Activated CD4-positive, alpha-beta T cell treated with anti-CD3 and anti-CD28 coated beads for 36 hours (primary cell): ENCODE data around the gene ZAR1L. TPM values are rescaled to one million over a fixed set of nuclear protein-coding genes. Genes with fewer than 3 reads are reported as not detected.
"Not testable (repeated sequence)": the region's sequence is repeated elsewhere in the genome, so short reads cannot be mapped to it uniquely, and the experiment has no call there.

Experiments
- ATAC-seq: fragments of 200-7000 bp; cut with Tn5 transposase; one replicate; pipeline ENCODE4 v1.10.0; 2021; ENCODE audit warnings: mild to moderate bottlenecking, moderate library complexity
- CTCF ChIA-PET: fragments of 350-600 bp; sonication (Branson Sonifier 250); formaldehyde crosslinking; loops from one replicate; lab custom pipeline; 2021; ENCODE audit warnings: antibody characterized with exemption; lab: Charles Lee
- POLR2A ChIA-PET: fragments of 350-600 bp; sonication (Branson Sonifier 250); formaldehyde crosslinking; loops from one replicate; lab custom pipeline; 2021; ENCODE audit warnings: antibody characterized with exemption, inconsistent platforms; lab: Charles Lee
- DNase-seq: peaks from one replicate; pipeline ENCODE4 v3.0.0-alpha.2; 2020
- H3K27ac Mint-ChIP-seq: one replicate; pipeline ENCODE4 v1.8.0; 2021; ENCODE audit warnings: mixed read lengths
- H3K27me3 Mint-ChIP-seq: one replicate; pipeline ENCODE4 v1.8.0; 2021; ENCODE audit warnings: mixed read lengths
- H3K36me3 Mint-ChIP-seq: one replicate; pipeline ENCODE4 v1.8.0; 2021; ENCODE audit warnings: low read depth, mixed read lengths
- H3K4me1 Mint-ChIP-seq: one replicate; pipeline ENCODE4 v1.8.0; 2021; ENCODE audit warnings: mixed read lengths
- H3K4me3 Mint-ChIP-seq: one replicate; pipeline ENCODE4 v1.8.0; 2021; ENCODE audit warnings: mild to moderate bottlenecking, moderate library complexity, mixed read lengths
- H3K9me3 Mint-ChIP-seq: one replicate; pipeline ENCODE4 v1.8.0; 2021; ENCODE audit warnings: low read depth, mixed read lengths
- intact Hi-C, 2 experiments: fragments of 100-400 bp; cut with DNase I in 1 of 2; cut with micrococcal nuclease in 1 of 2; formaldehyde crosslinking; loops; one replicate each; pipeline versions ENCODE4 v1.14.2 to v1.15.1; 2022 to 2024; cut with DNase I, micrococcal nuclease
- total RNA-seq, 2 experiments: library from RNA; stranded (reverse); gene quantifications; one replicate each; pipeline ENCODE4 v1.2.3, GENCODE V29; 2021

Gene ZAR1L, protein sequence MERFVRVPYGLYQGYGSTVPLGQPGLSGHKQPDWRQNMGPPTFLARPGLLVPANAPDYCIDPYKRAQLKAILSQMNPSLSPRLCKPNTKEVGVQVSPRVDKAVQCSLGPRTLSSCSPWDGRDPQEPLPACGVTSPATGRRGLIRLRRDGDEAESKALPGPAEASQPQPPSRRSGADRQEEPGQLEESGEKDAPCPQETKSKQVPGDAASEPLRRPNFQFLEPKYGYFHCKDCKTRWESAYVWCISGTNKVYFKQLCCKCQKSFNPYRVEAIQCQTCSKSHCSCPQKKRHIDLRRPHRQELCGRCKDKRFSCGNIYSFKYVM
- not detected for total RNA-seq

DNA sequence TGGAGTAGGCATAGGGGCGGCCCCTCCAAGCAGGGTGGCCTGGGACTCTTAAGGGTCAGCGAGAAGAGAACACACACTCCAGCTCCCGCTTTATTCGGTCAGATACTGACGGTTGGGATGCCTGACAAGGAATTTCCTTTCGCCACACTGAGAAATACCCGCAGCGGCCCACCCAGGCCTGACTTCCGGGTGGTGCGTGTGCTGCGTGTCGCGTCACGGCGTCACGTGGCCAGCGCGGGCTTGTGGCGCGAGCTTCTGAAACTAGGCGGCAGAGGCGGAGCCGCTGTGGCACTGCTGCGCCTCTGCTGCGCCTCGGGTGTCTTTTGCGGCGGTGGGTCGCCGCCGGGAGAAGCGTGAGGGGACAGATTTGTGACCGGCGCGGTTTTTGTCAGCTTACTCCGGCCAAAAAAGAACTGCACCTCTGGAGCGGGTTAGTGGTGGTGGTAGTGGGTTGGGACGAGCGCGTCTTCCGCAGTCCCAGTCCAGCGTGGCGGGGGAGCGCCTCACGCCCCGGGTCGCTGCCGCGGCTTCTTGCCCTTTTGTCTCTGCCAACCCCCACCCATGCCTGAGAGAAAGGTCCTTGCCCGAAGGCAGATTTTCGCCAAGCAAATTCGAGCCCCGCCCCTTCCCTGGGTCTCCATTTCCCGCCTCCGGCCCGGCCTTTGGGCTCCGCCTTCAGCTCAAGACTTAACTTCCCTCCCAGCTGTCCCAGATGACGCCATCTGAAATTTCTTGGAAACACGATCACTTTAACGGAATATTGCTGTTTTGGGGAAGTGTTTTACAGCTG lies at the start of gene ZAR1L, which contains the start of gene BRCA2:
Gene ZAR1L (minus strand): TSS at position 126 of the 790 bp plus-strand sequence. CDS start 3,438 bp downstream, outside the sequence.
Gene BRCA2 (plus strand): TSS at position 271 of the 790 bp plus-strand sequence. CDS start 953 bp downstream, outside the sequence.
- peaks cover 9% of the 10 kb centered on the region for H3K4me1 Mint-ChIP-seq
- intact Hi-C loops = loop anchor here (1.0 to 10.0 kb wide), 11 partner anchors 111 to 1323 kb away; partner anchors contain the start of genes N4BP2L2 (in 2 of the 2), PDS5B (in 2 of the 2), FRY (in 1 of the 2) and HSPH1 (in 1 of the 2)
- peak; percentile 95 for ATAC-seq

DNA sequence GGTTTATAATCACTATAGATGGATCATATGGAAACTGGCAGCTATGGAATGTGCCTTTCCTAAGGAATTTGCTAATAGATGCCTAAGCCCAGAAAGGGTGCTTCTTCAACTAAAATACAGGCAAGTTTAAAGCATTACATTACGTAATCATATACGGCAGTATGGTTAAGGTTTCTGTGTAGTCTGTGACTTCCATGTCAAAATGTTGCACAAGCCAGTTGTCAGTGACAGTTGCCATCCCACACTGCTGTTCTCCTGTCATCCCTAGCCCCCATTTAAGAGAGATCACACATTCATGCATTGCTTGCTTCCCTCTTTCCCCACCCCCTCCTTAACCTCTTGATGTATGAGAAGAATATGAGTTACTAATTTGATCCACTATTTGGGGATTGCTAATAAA lies 47.4 kb upstream of the ZAR1L start:
- ChIA-PET CTCF (interaction anchor here (0.7 kb wide), 1 partner anchor 288 kb away, joined by 3 read pairs; no protein-coding TSS in a partner anchor), POLR2A (no interaction called here)
- ATAC-seq (no peak), DNase-seq (no peak)
- Mint-ChIP-seq H3K9me3 (no peaks in the 10 kb centered on the region), H3K36me3 (peaks cover 30% of the 10 kb centered on the region), H3K27ac (no peak overlapping the region), H3K27me3 (no peaks in the 10 kb centered on the region), H3K4me1 (no peaks in the 10 kb centered on the region), H3K4me3 (no peak overlapping the region)
- intact Hi-C loops = no loop called here

More for the DNA sequence above, at the start of gene ZAR1L, which contains the start of gene BRCA2:
- ChIA-PET POLR2A (interaction anchor here (0.6 to 2.2 kb wide), 12 partner anchors 13 to 272 kb away, joined by 3 to 11 read pairs (median 3); partner anchors contain the start of genes N4BP2L1 and N4BP2L2), CTCF (interaction anchor here (0.8 to 2.6 kb wide), 15 partner anchors 9 to 406 kb away, joined by 3 to 13 read pairs (median 3); no protein-coding TSS in a partner anchor)
- no peaks in the 10 kb centered on the region for H3K27me3 Mint-ChIP-seq
- DNase-seq = peak; percentile 94
- H3K27ac Mint-ChIP-seq = peak within 1 kb of the TSS; percentile 100
- peak within 1 kb of the TSS; percentile 92 for H3K4me3 Mint-ChIP-seq
- H3K9me3 Mint-ChIP-seq = no peaks in the 10 kb centered on the region
- peaks cover 34% of the 10 kb centered on the region for H3K36me3 Mint-ChIP-seq

DNA sequence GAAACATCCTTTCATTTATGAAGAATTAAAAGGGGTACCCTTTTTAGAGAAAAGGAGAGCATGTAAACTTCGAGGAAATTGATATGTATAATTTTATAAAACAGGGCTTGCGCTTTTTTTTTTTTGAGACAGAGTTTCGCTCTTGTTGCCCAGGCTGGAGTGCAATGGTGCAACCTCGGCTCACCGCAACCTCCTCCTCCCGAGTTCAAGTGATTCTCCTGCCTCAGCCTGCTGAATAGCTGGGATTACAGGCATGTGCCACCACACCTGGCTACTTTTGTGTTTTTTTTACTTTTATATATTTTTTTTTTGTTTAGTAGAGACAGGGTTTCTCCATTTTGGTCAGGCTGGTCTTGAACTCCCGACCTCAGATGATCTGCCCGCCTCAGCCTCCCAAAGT lies 40.8 kb upstream of the ZAR1L start:
- H3K27ac Mint-ChIP-seq, CTCF ChIA-PET, H3K9me3 Mint-ChIP-seq, DNase-seq, POLR2A ChIA-PET, H3K27me3 Mint-ChIP-seq, H3K4me3 Mint-ChIP-seq, intact Hi-C loops, H3K4me1 Mint-ChIP-seq, ATAC-seq: not testable (repeated sequence)
- peaks cover 25% of the 10 kb centered on the region for H3K36me3 Mint-ChIP-seq

DNA sequence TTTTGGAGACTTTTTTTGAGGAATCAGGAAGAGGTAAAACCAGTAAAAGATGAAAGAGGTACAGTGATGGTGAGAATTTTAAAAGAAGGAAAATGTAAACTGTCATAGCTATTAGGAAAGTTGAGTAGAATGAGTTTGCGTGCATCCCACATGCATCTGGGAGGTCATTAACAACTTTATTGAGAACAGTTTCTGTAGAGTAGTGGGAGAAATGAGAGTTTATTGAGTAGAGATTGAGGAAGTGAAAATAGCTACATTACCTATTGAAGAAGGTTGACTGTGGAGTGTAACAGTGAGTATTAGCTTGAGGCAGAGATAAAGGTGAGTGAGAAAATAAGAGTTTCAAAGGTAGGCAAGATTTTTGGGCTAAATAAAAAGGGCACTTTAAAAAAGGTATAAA lies 38.9 kb upstream of the ZAR1L start:
- no peak overlapping the region for H3K27ac Mint-ChIP-seq
- no peak overlapping the region for H3K4me3 Mint-ChIP-seq
- no peaks in the 10 kb centered on the region for H3K27me3 Mint-ChIP-seq
- peaks cover 30% of the 10 kb centered on the region for H3K36me3 Mint-ChIP-seq
- POLR2A ChIA-PET = no interaction called here
- ATAC-seq = no peak
- CTCF ChIA-PET = no interaction called here
- DNase-seq = no peak
- H3K9me3 Mint-ChIP-seq = no peaks in the 10 kb centered on the region
- intact Hi-C loops = no loop called here
- H3K4me1 Mint-ChIP-seq = no peaks in the 10 kb centered on the region

DNA sequence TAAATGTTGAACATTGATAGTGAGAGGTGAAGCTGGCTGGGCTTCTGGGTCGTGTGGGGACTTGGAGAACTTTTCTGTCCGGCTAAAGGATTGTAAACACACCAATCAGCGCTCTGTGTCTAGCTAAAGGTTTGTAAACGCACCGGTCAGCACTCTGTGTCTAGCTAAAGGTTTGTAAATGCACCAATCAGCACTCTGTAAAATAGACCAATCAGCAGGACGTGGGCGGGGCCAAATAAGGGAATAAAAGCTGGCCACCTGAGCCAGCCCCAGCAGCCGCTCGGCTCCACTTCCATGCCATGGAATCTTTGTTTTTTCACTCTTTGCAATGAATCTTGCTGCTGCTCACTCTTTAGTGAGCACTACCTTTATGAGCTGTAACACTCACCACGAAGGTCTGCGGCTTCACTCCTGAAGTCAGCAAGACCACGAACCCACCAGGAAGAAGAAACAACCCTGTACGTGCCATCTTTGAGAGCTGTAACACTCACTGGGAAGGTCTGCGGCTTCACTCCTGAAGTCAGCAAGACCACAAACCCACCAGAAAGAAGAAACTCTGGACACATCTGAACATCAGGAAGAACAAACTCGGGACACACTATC lies 35.8 kb upstream of the ZAR1L start:
- not testable (repeated sequence) for ATAC-seq

DNA sequence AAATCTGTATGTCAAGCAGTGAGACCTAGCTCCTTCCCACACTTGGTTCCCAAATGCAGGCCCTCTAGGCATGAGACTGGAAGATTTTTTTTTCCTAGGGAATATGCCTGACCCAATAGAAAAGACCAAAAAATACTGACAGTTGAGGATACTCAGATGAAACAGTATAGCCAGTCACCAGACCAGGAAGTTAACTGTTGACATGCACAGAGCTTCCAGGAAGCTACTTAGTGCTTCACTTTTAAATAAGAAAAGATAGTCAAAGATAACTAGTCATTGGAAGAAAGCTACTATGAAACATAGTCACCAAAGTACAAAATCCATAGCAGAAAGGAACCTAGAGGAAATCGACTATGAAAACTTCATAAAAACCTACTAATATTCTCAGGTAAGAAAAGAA lies 32.5 kb upstream of the ZAR1L start:
- ChIA-PET CTCF (interaction anchor here (0.6 to 0.7 kb wide), 2 partner anchors 12 to 16 kb away, joined by 3 read pairs; no protein-coding TSS in a partner anchor), POLR2A (no interaction called here)
- H3K27ac Mint-ChIP-seq = no peak overlapping the region
- H3K4me1 Mint-ChIP-seq = no peaks in the 10 kb centered on the region
- H3K4me3 Mint-ChIP-seq = no peak overlapping the region
- no peaks in the 10 kb centered on the region for H3K27me3 Mint-ChIP-seq
- DNase-seq = no peak
- no peak for ATAC-seq
- H3K9me3 Mint-ChIP-seq = no peaks in the 10 kb centered on the region
- H3K36me3 Mint-ChIP-seq = peaks cover 36% of the 10 kb centered on the region
- intact Hi-C loops = no loop called here

More for the DNA sequence above, 35.8 kb upstream of the ZAR1L start:
- H3K27me3 Mint-ChIP-seq, POLR2A ChIA-PET, H3K4me1 Mint-ChIP-seq, intact Hi-C loops, H3K4me3 Mint-ChIP-seq, H3K9me3 Mint-ChIP-seq, DNase-seq, H3K27ac Mint-ChIP-seq: not testable (repeated sequence)
- CTCF ChIA-PET = interaction anchor here (1.0 kb wide), 1 partner anchor 58 kb away, joined by 4 read pairs; no protein-coding TSS in a partner anchor
- peaks cover 38% of the 10 kb centered on the region for H3K36me3 Mint-ChIP-seq

- H3K4me3 Mint-ChIP-seq = no peak overlapping the region
Measured at GRCh38 chr13:32340914-32341313, 25.8 kb upstream of the ZAR1L start.

DNA sequence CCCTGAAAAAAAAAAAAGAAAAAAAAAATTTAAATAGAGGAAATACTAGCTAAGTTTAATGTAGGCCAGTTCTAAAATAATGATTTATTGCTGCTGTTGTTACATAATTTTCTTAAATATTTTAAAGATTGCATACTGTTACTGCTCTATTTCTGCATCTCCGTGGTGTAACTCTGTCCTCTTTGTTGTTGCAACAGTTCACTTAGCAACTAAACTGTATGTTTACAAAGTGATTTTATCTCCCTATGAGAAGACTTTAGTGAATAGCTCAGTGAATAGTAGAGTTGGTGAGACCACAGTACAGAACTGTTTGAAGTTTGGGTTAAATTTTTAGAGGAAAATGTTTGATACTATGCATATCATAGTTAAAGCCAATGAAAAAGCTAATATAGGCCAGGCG lies 19.5 kb upstream of the ZAR1L start:
- H3K27ac Mint-ChIP-seq = no peak overlapping the region
- no peaks in the 10 kb centered on the region for H3K4me1 Mint-ChIP-seq
- ATAC-seq (no peak), DNase-seq (no peak)
- no peaks in the 10 kb centered on the region for H3K27me3 Mint-ChIP-seq
- H3K36me3 Mint-ChIP-seq = peaks cover 71% of the 10 kb centered on the region
- ChIA-PET POLR2A (no interaction called here), CTCF (interaction anchor here (0.6 to 2.0 kb wide), 5 partner anchors 11 to 83 kb away, joined by 3 to 7 read pairs (median 3); no protein-coding TSS in a partner anchor)
- intact Hi-C loops = no loop called here
- peaks cover 7% of the 10 kb centered on the region for H3K9me3 Mint-ChIP-seq
- H3K4me3 Mint-ChIP-seq = no peak overlapping the region

More at GRCh38 chr13:32340914-32341313, 25.8 kb upstream of the ZAR1L start:
- no peaks in the 10 kb centered on the region for H3K27me3 Mint-ChIP-seq
- no peaks in the 10 kb centered on the region for H3K4me1 Mint-ChIP-seq
- ATAC-seq (no peak), DNase-seq (no peak)
- H3K27ac Mint-ChIP-seq = no peak overlapping the region
- H3K9me3 Mint-ChIP-seq = peaks cover 8% of the 10 kb centered on the region
- H3K36me3 Mint-ChIP-seq = peaks cover 32% of the 10 kb centered on the region
- ChIA-PET POLR2A (no interaction called here), CTCF (no interaction called here)
- intact Hi-C loops = no loop called here

DNA sequence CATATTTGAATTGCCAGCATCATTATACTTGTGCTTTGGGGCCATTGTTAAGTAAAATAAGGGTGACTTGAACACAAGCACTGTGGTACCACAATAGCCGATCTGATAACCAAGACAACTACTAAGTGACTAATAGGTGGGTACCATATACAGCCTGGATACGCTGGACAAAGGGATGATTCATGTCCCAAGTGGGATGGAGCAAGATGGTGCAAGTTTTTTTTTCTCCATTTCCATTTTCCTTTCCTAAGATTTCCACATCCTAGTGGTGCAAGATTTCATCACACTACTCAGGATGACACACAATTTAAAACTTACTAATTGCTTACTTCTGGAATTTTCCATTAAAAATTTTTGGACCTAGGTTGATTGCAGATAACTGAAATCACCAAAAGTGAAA lies 15.3 kb upstream of the ZAR1L start:
- Mint-ChIP-seq H3K36me3 (peaks cover 52% of the 10 kb centered on the region), H3K4me3 (no peak overlapping the region), H3K27me3 (no peaks in the 10 kb centered on the region), H3K27ac (no peak overlapping the region), H3K4me1 (no peaks in the 10 kb centered on the region), H3K9me3 (peaks cover 2% of the 10 kb centered on the region)
- no peak for ATAC-seq
- intact Hi-C loops = no loop called here
- ChIA-PET POLR2A (interaction anchor here (0.7 kb wide), 1 partner anchor 110 kb away, joined by 3 read pairs; no protein-coding TSS in a partner anchor), CTCF (no interaction called here)
- DNase-seq = no peak

DNA sequence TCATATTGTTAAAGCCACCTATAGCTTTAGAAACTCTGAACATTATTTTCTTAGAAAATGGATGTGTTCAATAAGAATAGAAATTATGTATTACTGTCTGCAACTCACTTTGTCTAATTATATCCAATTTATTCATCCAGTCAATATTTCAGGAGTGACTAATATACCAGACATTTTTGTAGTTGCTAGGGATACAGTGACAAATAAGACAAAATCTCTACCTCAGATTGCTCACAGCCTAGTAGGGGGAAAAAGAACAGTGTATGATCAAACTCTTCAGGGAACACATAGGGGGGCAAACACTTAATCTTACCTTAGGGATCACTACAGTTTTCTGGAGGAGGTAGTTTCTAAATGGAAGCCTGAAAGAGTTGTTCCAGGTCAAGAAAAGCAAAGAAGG lies 8.7 kb upstream of the ZAR1L start:
- POLR2A ChIA-PET = no interaction called here
- Mint-ChIP-seq H3K4me3 (no peak overlapping the region), H3K27ac (no peak overlapping the region), H3K9me3 (no peaks in the 10 kb centered on the region), H3K4me1 (no peaks in the 10 kb centered on the region), H3K36me3 (peaks cover 53% of the 10 kb centered on the region), H3K27me3 (no peaks in the 10 kb centered on the region)
- DNase-seq = no peak
- ATAC-seq = no peak
- CTCF ChIA-PET = interaction anchor here (0.7 kb wide), 1 partner anchor 9 kb away, joined by 3 read pairs; the partner anchor contains the start of genes BRCA2 and ZAR1L
- intact Hi-C loops = no loop called here

- Mint-ChIP-seq H3K4me1 (peaks cover 2% of the 10 kb centered on the region), H3K4me3 (no peak overlapping the region), H3K9me3 (no peaks in the 10 kb centered on the region), H3K27ac (no peak overlapping the region), H3K27me3 (no peaks in the 10 kb centered on the region), H3K36me3 (peaks cover 62% of the 10 kb centered on the region)
- intact Hi-C loops = no loop called here
- ATAC-seq = no peak
- ChIA-PET CTCF (interaction anchor here (0.6 to 2.7 kb wide), 3 partner anchors 15 to 379 kb away, joined by 3 to 7 read pairs (median 4); no protein-coding TSS in a partner anchor), POLR2A (no interaction called here)
- DNase-seq = no peak
Measured at GRCh38 chr13:32320528-32320927, 5.4 kb upstream of the ZAR1L start.
